Measurements from ENCODE around the gene SLC12A4. TPM values are rescaled to one million over a fixed set of nuclear protein-coding genes. Genes with fewer than 3 reads are reported as not detected.

SLC12A4 gene
- total and polyA plus RNA-seq, 2 of the 13 experiments (the other 11 are each of a cell fraction or from before 2014, with no cell fraction given) = 65.1 to 84.3 TPM

DNA sequence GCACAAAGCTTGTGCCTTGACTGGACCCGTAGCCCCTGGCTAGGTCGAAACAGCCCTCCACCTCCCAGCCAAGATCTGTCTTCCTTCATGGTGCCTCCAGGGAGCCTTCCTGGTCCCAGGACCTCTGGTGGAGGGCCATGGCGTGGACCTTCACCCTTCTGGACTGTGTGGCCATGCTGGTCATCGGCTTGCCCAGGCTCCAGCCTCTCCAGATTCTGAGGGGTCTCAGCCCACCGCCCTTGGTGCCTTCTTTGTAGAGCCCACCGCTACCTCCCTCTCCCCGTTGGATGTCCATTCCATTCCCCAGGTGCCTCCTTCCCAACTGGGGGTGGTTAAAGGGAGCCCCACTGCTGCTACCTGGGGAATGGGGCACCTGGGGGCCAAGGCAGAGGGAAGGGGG is 40.3 kb downstream of the SLC12A4 start:
- intact Hi-C loops (cut with micrococcal nuclease; ENCODE audit: unreplicated experiment) (loop anchor here (1.0 to 5.0 kb wide), 4 partner anchors 35 to 256 kb away; partner anchors contain the start of gene PSKH1), in situ Hi-C loops (cut with HindIII; ENCODE audit: extremely low pct_ligation_motif_present, low pct_unique_long_range_greater_than_20kb) (loop anchor here (5.0 kb wide), 2 partner anchors 41 to 111 kb away; no protein-coding TSS in a partner anchor)
- FAIRE-seq (no peak), ATAC-seq (peak; percentile 2), DNase-seq (ENCODE audit: low spot score) (no peak)
- Histone ChIP-seq H2AFZ (ENCODE audit: low read length) (no peak overlapping the region), H3K36me3 (replicated peaks in 1 of 2; ENCODE audit: control insufficient read depth in 1 of 2, insufficient read depth in 2 of 2, low read length in 2 of 2) (peaks cover 22 to 35% of the 10 kb centered on the region in 2 experiments), H3K4me3 (replicated peaks in 1 of 3; ENCODE audit: insufficient read depth in 1 of 3, low read depth in 2 of 3, low read length in 3 of 3) (no peak overlapping the region), H3K79me2 (ENCODE audit: insufficient read depth, low read length) (no peaks in the 10 kb centered on the region), H3K27ac (ENCODE audit: extremely low read length, insufficient read depth, low read length) (no peak overlapping the region), H3K27me3 (ENCODE audit: control insufficient read depth in 1 of 2, insufficient read depth in 2 of 2, low read length in 2 of 2) (no peaks in the 10 kb centered on the region), H3K9me3 (ENCODE audit: low read length) (no peaks in the 10 kb centered on the region), H4K20me1 (ENCODE audit: insufficient read depth, low read length) (no peaks in the 10 kb centered on the region; the same call in 1 of the 2 replicates), H3K4me2 (ENCODE audit: low read depth, low read length) (no peak overlapping the region), H3K4me1 (ENCODE audit: insufficient read depth, low read length) (no peaks in the 10 kb centered on the region), H3K9ac (ENCODE audit: insufficient read depth, low read depth, low read length) (no peak overlapping the region)
- BruUV-seq (replicated peaks) = no TSS peak
- ChIA-PET POLR2A (interaction anchor here (1.6 to 1.7 kb wide), 2 partner anchors 9 to 16 kb away, joined by 4 to 5 read pairs; partner anchors contain the start of gene LCAT), CTCF (ENCODE audit: low intra/inter-chr PET ratio, low total read pairs) (interaction anchor here (1.4 to 5.5 kb wide), 7 partner anchors 14 to 256 kb away, joined by 3 to 63 read pairs (median 5); partner anchors contain the start of genes NRN1L, PSKH1 and THAP11)
- WGBS (ENCODE audit: low lambda C conversion rate) = 74% methylated on average over 7 of the region's 7 CpGs
- no peak for TF ChIP-seq ATF7 (IDR thresholded peaks at IDR 0.05)
- TF ChIP-seq ATF7 (CRISPR knock-in tag; IDR thresholded peaks at IDR 0.05) = 0 out of 2 replicates have a peak, but pooled peaks have one; percentile 25
- peak; percentile 3; the same call in 1 of the 2 replicates for TF ChIP-seq ZFX (CRISPR knock-in tag; IDR thresholded peaks at IDR 0.05; ENCODE audit: low read depth)
- TF ChIP-seq HMG20B (CRISPR knock-in tag; conservative IDR thresholded peaks at IDR 0.05) = no peak
- 0 out of 2 replicates have a peak, but pooled peaks have one; percentile 3 for TF ChIP-seq REPIN1 (CRISPR knock-in tag; IDR thresholded peaks at IDR 0.05; ENCODE audit: borderline replicate concordance, low read depth)
- TF ChIP-seq POLR2A (IDR thresholded peaks at IDR 0.05; ENCODE audit: insufficient read depth in 1 of 2, low read depth in 2 of 2, low read length in 2 of 2) = peak in 1 of 2 experiments; percentile 25; a peak in 1 of 4 replicates
- TF ChIP-seq, protein P1, sequence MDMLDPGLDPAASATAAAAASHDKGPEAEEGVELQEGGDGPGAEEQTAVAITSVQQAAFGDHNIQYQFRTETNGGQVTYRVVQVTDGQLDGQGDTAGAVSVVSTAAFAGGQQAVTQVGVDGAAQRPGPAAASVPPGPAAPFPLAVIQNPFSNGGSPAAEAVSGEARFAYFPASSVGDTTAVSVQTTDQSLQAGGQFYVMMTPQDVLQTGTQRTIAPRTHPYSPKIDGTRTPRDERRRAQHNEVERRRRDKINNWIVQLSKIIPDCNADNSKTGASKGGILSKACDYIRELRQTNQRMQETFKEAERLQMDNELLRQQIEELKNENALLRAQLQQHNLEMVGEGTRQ (IDR thresholded peaks at IDR 0.05; ENCODE audit: low read depth, low read length) = no peak
- TF ChIP-seq, protein P1 (CRISPR knock-in tag; IDR thresholded peaks at IDR 0.05; ENCODE audit: borderline replicate concordance) = no peak
- peak; percentile 2 for TF ChIP-seq HNRNPLL (IDR thresholded peaks at IDR 0.05; ENCODE audit: low read depth, low read length, poor library complexity, severe bottlenecking)
- TF ChIP-seq ELF1 (CRISPR knock-in tag; IDR thresholded peaks at IDR 0.05) = 0 out of 2 replicates have a peak, but pooled peaks have one; percentile 1
- TF ChIP-seq, protein P2, sequence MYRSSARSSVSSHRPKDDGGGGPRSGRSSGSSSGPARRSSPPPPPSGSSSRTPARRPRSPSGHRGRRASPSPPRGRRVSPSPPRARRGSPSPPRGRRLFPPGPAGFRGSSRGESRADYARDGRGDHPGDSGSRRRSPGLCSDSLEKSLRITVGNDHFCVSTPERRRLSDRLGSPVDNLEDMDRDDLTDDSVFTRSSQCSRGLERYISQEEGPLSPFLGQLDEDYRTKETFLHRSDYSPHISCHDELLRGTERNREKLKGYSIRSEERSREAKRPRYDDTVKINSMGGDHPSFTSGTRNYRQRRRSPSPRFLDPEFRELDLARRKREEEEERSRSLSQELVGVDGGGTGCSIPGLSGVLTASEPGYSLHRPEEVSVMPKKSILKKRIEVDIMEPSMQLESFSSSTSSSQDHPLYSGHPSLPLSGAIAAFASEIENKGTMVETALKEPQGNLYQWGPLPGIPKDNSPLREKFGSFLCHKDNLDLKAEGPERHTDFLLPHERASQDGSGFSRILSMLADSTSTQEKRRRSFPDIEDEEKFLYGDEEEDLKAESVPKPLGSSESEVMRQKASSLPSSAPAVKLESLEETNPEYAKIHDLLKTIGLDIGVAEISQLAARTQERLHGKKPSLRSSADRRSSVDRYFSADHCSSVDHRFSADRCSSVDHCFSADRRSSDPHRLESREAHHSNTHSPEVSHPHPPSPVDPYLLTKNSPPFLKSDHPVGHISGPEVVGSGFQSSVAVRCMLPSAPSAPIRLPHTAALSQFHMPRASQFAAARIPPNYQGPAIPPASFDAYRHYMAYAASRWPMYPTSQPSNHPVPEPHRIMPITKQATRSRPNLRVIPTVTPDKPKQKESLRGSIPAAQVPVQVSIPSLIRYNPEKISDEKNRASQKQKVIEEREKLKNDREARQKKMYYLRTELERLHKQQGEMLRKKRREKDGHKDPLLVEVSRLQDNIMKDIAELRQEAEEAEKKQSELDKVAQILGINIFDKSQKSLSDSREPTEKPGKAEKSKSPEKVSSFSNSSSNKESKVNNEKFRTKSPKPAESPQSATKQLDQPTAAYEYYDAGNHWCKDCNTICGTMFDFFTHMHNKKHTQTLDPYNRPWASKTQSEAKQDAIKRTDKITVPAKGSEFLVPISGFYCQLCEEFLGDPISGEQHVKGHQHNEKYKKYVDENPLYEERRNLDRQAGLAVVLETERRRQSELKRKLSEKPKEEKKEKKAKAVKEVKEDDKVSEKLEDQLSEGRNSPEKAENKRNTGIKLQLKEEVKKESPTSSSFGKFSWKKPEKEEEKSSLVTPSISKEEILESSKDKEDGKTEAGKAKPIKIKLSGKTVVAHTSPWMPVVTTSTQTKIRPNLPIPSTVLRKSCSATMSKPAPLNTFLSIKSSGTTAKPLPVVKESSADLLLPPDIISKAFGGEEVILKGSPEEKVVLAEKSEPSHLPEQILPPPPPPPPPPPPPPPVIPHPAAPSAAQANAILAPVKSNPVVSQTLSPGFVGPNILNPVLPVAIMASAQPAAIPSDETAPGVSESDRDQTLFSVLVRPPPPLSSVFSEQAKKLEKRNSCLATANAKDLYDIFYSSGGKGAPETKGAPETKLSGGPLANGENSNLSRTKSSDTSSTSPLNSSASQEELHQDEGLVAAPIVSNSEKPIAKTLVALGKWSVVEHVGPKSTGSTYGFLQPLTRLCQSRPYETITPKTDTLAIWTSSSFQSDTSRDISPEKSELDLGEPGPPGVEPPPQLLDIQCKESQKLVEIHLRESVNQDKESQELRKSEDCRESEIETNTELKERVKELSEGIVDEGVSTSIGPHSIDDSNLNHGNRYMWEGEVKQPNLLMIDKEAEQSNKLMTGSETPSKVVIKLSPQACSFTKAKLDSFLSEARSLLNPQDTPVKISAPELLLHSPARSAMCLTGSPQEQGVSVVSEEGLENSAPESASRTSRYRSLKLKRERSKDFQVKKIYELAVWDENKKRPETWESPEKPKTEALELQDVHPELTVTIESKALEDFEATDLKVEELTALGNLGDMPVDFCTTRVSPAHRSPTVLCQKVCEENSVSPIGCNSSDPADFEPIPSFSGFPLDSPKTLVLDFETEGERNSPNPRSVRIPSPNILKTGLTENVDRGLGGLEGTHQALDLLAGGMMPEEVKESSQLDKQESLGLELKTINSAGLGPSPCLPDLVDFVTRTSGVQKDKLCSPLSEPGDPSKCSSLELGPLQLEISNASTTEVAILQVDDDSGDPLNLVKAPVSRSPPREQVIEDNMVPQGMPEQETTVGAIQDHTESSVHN (CRISPR knock-in tag; IDR thresholded peaks at IDR 0.05) = 0 out of 2 replicates have a peak, but pooled peaks have one; percentile 53
- no peak for TF ChIP-seq KLF15 (CRISPR knock-in tag; IDR thresholded peaks at IDR 0.05; ENCODE audit: borderline replicate concordance)
- TF ChIP-seq, protein P3, sequence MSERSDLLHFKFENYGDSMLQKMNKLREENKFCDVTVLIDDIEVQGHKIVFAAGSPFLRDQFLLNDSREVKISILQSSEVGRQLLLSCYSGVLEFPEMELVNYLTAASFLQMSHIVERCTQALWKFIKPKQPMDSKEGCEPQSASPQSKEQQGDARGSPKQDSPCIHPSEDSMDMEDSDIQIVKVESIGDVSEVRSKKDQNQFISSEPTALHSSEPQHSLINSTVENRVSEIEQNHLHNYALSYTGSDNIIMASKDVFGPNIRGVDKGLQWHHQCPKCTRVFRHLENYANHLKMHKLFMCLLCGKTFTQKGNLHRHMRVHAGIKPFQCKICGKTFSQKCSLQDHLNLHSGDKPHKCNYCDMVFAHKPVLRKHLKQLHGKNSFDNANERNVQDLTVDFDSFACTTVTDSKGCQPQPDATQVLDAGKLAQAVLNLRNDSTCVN (CRISPR knock-in tag; IDR thresholded peaks at IDR 0.05; ENCODE audit: borderline replicate concordance) = no peak
